Left renal pelvis (tissue), 4 donors: ENCODE results near the gene CYBC1. TPM values are rescaled to one million over a fixed set of nuclear protein-coding genes. Genes with fewer than 3 reads are reported as not detected.
"Not testable (repeated sequence)": the region's sequence is repeated elsewhere in the genome, so short reads cannot be mapped to it uniquely, and the experiment has no call there.

ENCODE experiments used
- DNase-seq, 4 donors: peaks; one replicate each; pipeline ENCODE4 v3.0.0-alpha.2; 2013; ENCODE audit warnings: low read depth in 4 of 4, low spot score in 3 of 4
- polyA plus RNA-seq, 4 donors: library from polyadenylated mRNA; unstranded; fragments of 120-200 nt; gene quantifications; one replicate each; pipeline ENCODE4 v1.2.1, GENCODE V29; 2013; ENCODE audit not compliant: insufficient read length in 4 of 4

CYBC1 gene
- polyA plus RNA-seq, 4 donors = 44.8 to 63.0 (median 50.0) TPM

- no peak for DNase-seq
Measured at GRCh38 chr17:82479602-82480001, 29.1 kb upstream of the CYBC1 start.

DNA sequence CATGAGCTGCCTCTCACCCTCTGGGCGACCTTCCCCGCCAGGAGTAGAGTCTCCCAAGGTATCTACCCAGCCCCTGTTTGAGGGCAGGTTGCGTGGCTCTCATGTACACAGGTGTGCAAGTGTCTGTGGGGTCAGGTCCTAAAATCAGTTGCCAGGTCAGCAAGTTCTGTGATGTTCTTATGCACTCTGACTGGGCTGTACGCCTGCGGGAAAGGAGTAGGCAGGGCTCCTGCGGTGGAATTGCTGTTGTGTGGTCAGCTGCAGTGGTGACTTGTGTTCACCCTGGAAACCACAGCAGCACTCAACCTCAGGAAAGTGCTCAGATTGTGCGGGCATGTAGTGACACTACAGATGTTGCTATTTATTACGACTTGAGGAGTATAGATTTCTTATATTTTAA, 27.4 kb upstream of the CYBC1 start:
- DNase-seq = no peak

- DNase-seq = no peak
Measured at GRCh38 chr17:82475458-82475857, 24.9 kb upstream of the CYBC1 start.

GRCh38 chr17:82474223-82475010, 23.9 kb upstream of the CYBC1 start:
- DNase-seq = no peak

DNA sequence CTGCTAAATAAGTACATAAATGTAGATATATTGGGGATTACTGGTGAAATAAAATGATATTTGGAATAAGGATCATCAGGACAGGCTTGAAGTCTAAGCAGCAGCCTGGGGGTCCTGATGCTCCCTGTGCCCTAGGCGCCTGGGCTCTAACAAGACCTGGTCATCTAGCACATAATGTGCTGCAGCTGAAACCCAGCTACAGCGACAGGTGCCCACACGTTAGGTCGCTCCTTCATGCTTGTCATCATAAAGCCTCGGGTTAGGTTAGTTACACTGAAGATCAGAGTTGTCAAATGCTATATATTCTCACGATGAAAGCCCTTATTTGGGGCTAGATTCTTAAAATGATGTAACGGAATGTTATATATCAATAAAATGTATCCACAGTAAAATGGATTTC, 19.5 kb upstream of the CYBC1 start:
- no peak for DNase-seq

DNA sequence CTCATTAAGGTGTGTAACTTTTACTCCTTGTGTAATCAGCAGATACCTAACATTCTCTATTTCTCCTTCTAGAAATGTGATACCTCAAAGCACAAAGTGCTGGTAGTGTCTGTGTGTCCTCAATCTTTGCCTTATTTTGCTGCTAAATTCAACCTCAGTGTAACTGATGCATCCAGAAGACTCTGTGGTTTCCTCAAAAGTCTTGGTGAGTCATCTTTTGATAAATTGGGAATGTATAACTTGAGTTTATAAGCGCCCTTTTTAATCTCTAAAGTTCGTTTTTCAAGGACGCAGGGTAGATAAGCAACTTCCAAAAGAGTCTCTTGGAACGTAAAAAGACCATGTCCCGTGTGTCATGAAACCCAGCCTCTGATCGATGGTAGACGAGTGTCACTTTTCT, 18.1 kb upstream of the CYBC1 start:
- DNase-seq = no peak

DNA sequence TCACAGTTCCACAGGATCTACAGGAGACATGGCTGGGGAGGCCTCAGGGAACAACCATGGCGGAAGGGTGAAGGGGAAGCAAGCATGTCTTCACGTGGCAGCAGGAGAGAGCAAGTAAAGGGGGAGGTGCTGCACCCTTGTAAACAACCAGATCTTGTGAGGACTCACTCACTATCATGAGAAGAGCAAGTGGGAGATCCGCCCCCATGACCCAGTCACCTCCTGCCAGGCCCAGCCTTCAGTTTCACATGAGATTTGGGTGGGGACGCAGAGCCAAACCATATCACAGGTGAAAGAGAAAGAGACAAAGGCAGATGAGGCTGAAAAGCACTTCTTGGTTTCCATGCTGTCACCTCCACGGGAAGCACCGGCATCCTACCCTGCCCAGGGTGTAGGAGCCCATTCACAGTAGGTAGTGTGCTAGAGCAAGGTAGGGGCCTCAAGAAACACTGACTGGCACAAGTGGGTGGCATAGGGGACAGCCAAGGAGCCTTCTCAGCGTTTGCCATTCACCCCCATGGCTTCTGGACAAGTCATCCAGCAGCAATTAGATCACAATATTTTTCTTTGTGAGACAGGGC, 14.6 kb upstream of the CYBC1 start:
- DNase-seq = no peak

DNA sequence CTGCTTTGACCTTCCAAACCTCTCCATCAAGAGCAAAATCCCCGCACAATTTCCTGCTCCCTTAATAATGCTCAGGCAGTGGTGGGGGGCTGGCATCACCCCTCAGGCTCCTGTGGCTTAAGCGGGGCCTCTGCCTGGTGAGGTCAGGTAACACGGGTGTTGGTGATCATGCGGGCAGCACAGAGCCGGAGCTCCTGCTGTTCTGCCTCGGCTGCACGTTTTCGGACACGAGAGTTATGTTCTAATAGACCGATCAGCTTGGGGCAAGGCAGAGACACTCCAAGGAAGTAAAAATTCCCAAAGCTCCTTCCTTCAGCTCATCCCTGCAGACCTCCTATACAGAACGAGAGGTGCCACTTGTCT, 14.0 kb upstream of the CYBC1 start:
- no peak for DNase-seq

DNA sequence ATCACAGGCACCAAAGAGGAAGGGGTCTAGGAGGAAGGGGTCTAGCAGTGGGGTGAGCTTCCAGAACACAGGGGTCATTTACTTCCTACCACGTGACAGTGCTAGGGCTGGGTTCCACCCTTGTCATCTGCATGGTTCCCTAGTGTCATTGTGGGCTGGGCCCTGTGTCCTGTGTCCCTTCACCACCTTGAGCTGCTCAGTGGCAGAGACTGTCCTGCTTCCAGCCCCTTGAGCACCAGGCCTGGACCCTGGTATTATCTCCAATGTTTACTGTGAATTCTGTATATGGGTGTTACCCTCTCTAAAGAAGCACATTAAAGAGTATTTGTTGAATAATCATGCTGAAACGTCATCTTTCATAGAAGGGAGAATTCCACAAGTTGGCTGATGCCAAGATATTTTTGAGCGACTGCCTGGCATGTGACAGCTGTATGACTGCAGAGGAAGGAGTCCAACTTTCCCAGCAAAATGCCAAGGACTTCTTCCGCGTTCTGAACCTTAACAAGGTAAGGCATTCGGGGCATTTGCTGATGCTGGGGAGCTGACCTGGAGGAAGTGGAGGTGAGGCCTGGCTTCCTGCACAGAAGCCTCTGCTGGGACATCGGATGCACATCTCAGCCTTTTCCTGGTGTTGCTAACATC, 13.5 kb upstream of the CYBC1 start:
- no peak for DNase-seq

DNA sequence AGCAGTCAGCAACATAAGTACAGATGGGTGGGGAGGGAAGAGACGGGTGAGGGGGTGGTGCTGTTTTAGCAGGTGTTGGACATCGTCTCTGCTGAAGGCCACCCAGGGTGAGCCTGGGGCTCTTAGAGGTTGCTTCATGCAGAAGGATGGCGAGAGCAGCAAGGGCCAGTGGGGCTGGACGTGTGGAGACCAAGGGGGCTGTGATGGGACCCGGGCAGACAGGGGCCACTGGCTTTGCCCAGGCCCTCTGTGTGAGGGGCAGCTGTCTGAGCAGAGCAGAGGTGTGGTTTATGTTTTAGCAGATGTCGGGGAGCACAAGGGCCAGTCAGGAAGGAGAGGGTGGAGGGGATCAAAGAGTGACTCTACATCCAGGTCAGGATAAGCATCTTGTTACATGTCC, 12.8 kb upstream of the CYBC1 start:
- no peak for DNase-seq

GRCh38 chr17:82461827-82462524, 11.4 kb upstream of the CYBC1 start:
- DNase-seq = no peak

- not testable (repeated sequence) for DNase-seq
Measured at GRCh38 chr17:82459936-82460335, 9.4 kb upstream of the CYBC1 start.

GRCh38 chr17:82458885-82459424, 8.4 kb upstream of the CYBC1 start:
- no peak for DNase-seq

GRCh38 chr17:82458179-82458884, 7.8 kb upstream of the CYBC1 start, which contains the start of gene NARF:
Gene NARF (plus strand): TSS chr17:82458741. CDS start chr17:82458804, 63 bp downstream.
- peak; percentile 90 to 95 (median 93) for DNase-seq

- no peak for DNase-seq
Measured at GRCh38 chr17:82457929-82458178, 7.3 kb upstream of the CYBC1 start.

GRCh38 chr17:82457073-82457928, 6.7 kb upstream of the CYBC1 start:
- no peak for DNase-seq

- DNase-seq = not testable (repeated sequence)
Measured at GRCh38 chr17:82453706-82454105, 3.2 kb upstream of the CYBC1 start.

GRCh38 chr17:82453151-82453550, 2.6 kb upstream of the CYBC1 start:
- not testable (repeated sequence) for DNase-seq

- DNase-seq = no peak
Measured at GRCh38 chr17:82452162-82452561, 1.6 kb upstream of the CYBC1 start.

DNA sequence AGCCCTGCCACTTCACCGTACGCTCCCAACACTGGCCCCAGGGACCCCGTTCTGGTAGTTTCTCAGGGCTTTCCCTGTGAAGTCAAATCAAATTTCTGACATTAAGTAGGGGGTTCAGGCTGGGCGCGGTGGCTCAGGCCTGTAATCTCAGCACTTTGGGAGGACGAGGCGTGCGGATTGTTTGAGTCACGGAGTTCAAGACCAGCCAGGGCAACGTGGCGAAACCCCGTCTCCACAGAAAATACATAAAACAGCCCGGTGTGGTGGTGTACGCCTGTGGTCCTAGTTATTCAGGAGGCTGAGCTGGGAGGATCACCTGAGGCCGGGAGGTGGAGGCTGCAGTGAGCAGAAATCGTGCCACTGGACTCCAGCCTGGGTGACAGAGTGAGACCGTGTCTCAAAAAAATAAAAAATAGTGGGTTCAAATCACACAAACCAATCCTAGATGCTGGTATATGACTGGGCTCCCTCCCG, 632 bp downstream of the CYBC1 start:
- DNase-seq = no peak
